WERI-Rb-1 (cell line): ENCODE results near the gene OR7C1.
"Not testable (repeated sequence)": the region's sequence is repeated elsewhere in the genome, so short reads cannot be mapped to it uniquely, and the experiment has no call there.

Experiments used
- DNase-seq: peaks from one replicate; pipeline ENCODE4 v3.0.0-alpha.2; 2020
- H3K27ac ChIP-seq: fragments of 250-450 bp; sonication (Bioruptor Pico); 2 replicates; pipeline ENCODE4 v1.5.1; 2020; ENCODE audit warnings: mild to moderate bottlenecking, moderate library complexity
- H3K27me3 ChIP-seq: fragments of 250-450 bp; sonication (Bioruptor Pico); 2 replicates; pipeline ENCODE4 v1.5.1; 2021; ENCODE audit warnings: mild to moderate bottlenecking, low read depth, moderate library complexity; ENCODE audit not compliant: insufficient read depth, severe bottlenecking
- H3K36me3 ChIP-seq: fragments of 250-450 bp; sonication (Bioruptor Pico); 2 replicates; pipeline ENCODE4 v1.5.1; 2020; ENCODE audit warnings: mild to moderate bottlenecking, moderate library complexity
- H3K4me3 ChIP-seq: 2 replicates; pipeline ENCODE4 v1.5.1; 2011; ENCODE audit warnings: low read depth, mild to moderate bottlenecking, control low read depth, low read length
- H3K9me3 ChIP-seq: fragments of 250-450 bp; sonication (Bioruptor Pico); 2 replicates; pipeline ENCODE4 v1.5.1; 2021; ENCODE audit warnings: mild to moderate bottlenecking, moderate library complexity; ENCODE audit not compliant: severe bottlenecking
- TF ChIP-seq, protein P1 (sequence below): IDR thresholded peaks from 2 replicates; pipeline ENCODE4 v1.5.1; 2011; ENCODE audit warnings: low read depth, mild to moderate bottlenecking, control low read depth, inconsistent platforms, low read length

Gene OR7C1

DNA sequence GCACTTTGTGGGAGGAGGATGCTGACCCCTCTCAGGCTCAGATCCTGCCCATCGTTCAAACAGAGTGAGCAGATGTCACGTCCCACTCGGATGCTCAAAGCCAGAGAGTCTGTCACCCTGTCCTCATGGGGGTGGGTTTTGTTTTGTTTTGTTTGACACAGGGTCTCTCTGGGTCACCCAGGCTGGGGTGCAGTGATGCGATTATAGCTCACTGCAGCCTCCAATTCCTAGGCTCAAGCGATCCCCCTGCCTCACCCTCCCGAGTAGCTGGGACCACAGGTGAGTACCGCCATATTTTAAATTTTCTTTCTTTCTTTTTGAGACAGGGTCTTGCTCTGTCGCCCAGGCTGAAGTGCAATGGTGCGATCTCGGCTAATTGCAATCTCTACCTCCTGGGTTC lies 60.6 kb downstream of the OR7C1 start:
- peaks cover 64% of the 10 kb centered on the region for H3K27me3 ChIP-seq
- H3K27ac ChIP-seq, result no peak overlapping the region
- H3K4me3 ChIP-seq, result no peak overlapping the region
- TF ChIP-seq, protein P1, sequence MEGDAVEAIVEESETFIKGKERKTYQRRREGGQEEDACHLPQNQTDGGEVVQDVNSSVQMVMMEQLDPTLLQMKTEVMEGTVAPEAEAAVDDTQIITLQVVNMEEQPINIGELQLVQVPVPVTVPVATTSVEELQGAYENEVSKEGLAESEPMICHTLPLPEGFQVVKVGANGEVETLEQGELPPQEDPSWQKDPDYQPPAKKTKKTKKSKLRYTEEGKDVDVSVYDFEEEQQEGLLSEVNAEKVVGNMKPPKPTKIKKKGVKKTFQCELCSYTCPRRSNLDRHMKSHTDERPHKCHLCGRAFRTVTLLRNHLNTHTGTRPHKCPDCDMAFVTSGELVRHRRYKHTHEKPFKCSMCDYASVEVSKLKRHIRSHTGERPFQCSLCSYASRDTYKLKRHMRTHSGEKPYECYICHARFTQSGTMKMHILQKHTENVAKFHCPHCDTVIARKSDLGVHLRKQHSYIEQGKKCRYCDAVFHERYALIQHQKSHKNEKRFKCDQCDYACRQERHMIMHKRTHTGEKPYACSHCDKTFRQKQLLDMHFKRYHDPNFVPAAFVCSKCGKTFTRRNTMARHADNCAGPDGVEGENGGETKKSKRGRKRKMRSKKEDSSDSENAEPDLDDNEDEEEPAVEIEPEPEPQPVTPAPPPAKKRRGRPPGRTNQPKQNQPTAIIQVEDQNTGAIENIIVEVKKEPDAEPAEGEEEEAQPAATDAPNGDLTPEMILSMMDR, result no peak
- DNase-seq, result no peak
- no peaks in the 10 kb centered on the region for H3K9me3 ChIP-seq
- no peaks in the 10 kb centered on the region for H3K36me3 ChIP-seq

DNA sequence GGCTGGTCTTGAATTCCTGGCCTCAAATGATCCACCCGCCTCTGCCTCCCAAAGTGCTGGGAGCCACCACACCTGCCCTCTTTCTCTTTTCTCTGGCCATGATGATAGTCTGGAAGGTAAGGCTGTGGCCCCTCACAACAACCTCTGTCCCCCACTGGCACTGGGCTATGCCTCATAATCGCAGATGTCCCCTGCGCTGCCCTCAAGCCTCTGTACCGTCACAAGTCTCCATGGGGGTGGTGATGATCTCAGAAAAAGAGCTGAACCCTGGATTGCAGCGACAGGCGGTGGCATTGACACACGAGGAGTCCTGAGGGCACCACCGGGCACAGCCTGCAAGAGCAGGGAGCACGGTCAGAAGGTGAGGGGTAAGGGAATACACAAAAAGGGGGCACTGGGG lies 61.3 kb downstream of the OR7C1 start:
- not testable (repeated sequence) for H3K27ac ChIP-seq, H3K9me3 ChIP-seq, H3K36me3 ChIP-seq, H3K4me3 ChIP-seq, DNase-seq
- peaks cover 71% of the 10 kb centered on the region for H3K27me3 ChIP-seq

DNA sequence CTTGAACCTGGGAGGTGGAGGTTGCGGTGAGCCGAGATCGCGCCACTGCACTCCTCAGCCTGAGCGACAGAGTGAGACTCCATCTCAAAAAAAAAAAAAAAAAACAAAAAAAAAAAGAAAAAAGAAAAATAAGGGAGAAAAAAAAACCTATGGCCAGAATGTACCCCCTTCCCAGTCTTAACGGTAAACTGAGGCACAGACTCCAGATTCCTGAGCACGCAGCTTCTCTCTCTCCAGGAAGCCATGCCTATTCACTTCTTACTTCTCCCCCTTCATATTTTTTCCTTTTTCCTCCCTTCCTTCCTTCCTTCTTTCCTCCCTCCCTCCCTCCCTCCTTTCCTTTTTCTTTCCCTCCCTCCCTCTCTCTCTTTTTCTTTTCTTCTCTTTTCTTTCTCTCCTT lies 62.0 kb downstream of the OR7C1 start:
- no peak overlapping the region for H3K27ac ChIP-seq
- no peaks in the 10 kb centered on the region for H3K9me3 ChIP-seq
- no peak overlapping the region for H3K4me3 ChIP-seq
- H3K36me3 ChIP-seq, result no peaks in the 10 kb centered on the region
- DNase-seq, result no peak
- TF ChIP-seq, protein P1, result no peak
- H3K27me3 ChIP-seq, result peaks cover 78% of the 10 kb centered on the region

DNA sequence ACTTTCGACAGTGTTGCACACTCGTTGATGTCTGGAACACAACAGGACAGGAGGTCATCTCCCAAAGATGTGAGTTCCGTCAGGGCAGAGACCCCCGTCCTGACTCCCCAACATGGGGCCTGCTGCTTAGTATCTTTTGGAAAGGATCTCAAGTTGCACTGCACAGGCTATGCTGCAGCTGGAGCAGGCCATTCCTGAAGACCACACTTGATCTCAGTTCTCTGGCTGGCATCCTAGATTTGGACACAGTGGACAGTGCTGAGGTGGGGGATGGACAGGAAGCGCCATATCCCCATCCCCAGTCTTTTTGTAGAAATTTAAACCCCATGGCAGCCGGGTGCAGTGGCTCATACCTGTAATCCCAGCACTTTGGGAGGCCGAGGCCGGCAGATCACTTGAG lies 62.5 kb downstream of the OR7C1 start:
- Histone ChIP-seq H3K36me3 (no peaks in the 10 kb centered on the region), H3K27ac (no peak overlapping the region), H3K9me3 (no peaks in the 10 kb centered on the region), H3K4me3 (no peak overlapping the region), H3K27me3 (peaks cover 83% of the 10 kb centered on the region)
- TF ChIP-seq, protein P1, result no peak
- DNase-seq, result no peak

DNA sequence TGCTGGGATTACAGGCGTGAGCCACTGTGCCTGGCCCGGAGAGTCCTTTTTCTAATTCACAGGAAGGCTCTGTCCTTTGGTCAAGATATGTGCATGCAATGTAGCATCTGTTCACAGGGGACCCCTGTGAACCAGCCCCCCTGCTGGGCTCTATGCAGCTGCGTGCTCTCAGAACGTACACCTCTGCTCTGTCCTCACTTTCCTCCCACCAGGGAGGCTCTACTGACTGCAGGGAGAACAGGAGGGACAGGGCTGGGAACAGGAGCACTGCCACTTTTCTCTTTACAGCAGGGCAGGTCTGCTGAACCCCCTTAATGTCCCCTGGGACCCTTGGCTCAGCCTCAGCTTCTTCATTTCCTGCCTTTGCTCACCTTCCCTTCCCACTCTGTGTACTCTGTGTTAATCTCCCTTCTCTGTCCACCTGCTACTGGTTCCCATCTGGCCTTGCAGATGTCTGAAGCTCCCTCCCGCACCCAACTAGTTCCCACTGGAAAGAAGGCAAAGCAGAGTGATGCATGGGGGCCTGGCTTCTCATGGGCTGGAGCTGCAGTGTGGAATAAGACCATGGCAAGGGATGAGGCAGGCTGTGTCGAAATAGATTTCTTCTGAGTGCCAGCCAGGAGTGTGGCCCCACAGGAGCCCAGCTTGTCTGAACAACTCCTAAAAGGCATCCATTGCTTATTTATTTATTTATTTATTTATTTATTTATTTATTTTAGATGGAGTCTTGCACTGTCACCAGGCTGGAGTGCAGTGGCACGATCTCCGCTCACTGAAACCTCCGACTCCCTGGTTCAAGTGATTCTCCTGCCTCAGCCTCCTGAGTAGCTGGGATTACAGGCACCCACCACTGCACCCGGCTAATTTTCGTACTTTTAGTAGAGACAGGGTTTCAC lies 63.8 kb downstream of the OR7C1 start:
- Histone ChIP-seq H3K9me3 (no peaks in the 10 kb centered on the region), H3K36me3 (no peaks in the 10 kb centered on the region), H3K27me3 (peaks cover 82% of the 10 kb centered on the region), H3K27ac (no peak overlapping the region), H3K4me3 (no peak overlapping the region)
- DNase-seq, result no peak
- TF ChIP-seq, protein P1, result no peak

DNA sequence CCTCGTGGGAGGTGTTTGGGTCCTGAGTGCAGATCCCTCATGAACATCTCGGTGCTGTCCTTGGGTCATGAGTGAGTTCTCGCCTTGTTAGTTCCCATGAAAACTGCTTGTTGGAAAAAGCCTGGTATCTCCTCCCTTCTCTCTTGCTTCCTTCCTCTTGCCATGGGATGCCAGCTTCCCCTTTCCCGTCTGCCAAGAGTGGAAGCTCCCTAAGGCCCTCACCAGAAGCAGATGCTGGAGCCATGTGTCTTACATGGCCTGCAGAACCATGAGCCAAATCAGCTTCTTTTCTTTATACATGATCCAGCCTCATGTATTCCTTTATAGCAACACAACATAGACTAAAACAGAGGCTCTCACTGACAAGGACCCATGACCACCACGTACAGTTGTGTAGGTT lies 64.8 kb downstream of the OR7C1 start:
- TF ChIP-seq, protein P1, result no peak
- H3K27ac ChIP-seq, result no peak overlapping the region

More for the DNA sequence above, 64.8 kb downstream of the OR7C1 start:
- H3K36me3 ChIP-seq, result no peaks in the 10 kb centered on the region
- no peaks in the 10 kb centered on the region for H3K9me3 ChIP-seq
- peaks cover 74% of the 10 kb centered on the region for H3K27me3 ChIP-seq
- DNase-seq, result no peak
- H3K4me3 ChIP-seq, result no peak overlapping the region
